NT2/D1 (cell line): Measurements from ENCODE around the gene DMD.

ENCODE experiments used
- SUZ12 ChIP-seq: IDR thresholded peaks from 2 replicates; pipeline ENCODE4 v1.6.1; 2011; ENCODE audit not compliant: insufficient read length, insufficient read depth; ENCODE audit errors: extremely low read depth
- YY1 ChIP-seq: IDR thresholded peaks from 2 replicates; pipeline ENCODE4 v1.6.1; 2011; ENCODE audit not compliant: insufficient read length, insufficient read depth
- ZNF274 ChIP-seq: IDR thresholded peaks from 2 replicates; pipeline ENCODE4 v1.6.1; 2011; ENCODE audit warnings: mild to moderate bottlenecking, low read depth, low read length

GRCh38 chrX:32642283-32642682, 569.1 kb downstream of the DMD start:
- TF ChIP-seq YY1 = no peak
- no peak for TF ChIP-seq ZNF274
- TF ChIP-seq SUZ12 = no peak
